ENCODE results near the gene DOCK2. TPM values are rescaled to one million over a fixed set of nuclear protein-coding genes. Genes with fewer than 3 reads are reported as not detected.

DOCK2 gene
- total RNA-seq, 2 experiments from 2014 or later = 161 to 205 TPM

DNA sequence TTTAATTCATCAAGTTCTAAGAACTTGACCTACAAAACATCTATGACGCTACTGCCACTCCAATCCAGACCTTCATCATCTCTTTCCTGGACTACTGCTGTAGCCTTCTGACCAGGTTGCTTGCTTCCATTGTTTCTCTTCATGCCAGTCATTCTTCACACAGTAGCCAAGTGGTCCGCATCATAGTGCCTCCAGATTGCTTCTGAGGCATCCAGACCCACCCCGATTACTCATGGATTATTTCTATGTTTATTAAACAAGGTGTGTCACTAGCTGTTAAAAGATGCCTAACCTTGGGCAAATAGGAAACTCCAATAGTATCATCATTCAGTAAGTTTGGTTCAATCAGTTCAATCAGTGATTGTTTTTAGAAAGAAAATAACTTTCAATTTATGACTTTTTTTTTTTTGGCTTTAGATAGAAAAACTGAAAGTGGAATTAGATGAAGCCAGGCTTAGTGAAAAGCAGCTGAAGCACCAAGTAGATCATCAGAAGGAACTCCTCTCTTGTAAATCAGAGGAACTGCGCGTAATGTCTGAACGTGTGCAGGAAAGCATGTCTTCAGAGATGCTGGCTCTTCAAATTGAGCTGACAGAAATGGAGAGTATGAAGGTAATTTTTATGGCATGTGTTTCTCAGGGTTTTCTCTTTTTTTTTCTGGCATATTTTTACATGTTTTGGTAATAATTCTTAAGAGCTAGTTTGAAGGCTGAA, 44.0 kb upstream of the DOCK2 start:
- Histone ChIP-seq H3K36me3 (ENCODE audit: insufficient read depth, low read length) (peaks cover 97% of the 10 kb centered on the region), H3K79me2 (ENCODE audit: insufficient read depth, low read depth, low read length) (peaks cover 2% of the 10 kb centered on the region; the same call in 1 of the 2 replicates), H3K27ac (ENCODE audit: low read depth, low read length, poor library complexity, severe bottlenecking) (no peak overlapping the region), H2AFZ (ENCODE audit: low read length) (no peak overlapping the region), H3K4me1 (ENCODE audit: insufficient read depth, low read length, poor library complexity, severe bottlenecking) (no peaks in the 10 kb centered on the region), H3K4me3 (ENCODE audit: low read depth, low read length, poor library complexity, severe bottlenecking) (no peak overlapping the region), H3K4me2 (ENCODE audit: low read length) (no peak overlapping the region), H4K20me1 (ENCODE audit: insufficient read depth, low read length) (no peaks in the 10 kb centered on the region), H3K9me3 (ENCODE audit: low read length) (no peaks in the 10 kb centered on the region), H3K9me2 (ENCODE audit: insufficient read depth, low read length) (no peaks in the 10 kb centered on the region)
- POLR2A ChIA-PET = interaction anchor here (0.7 to 1.6 kb wide), 2 partner anchors 11 to 91 kb away, joined by 3 to 5 read pairs; no protein-coding TSS in a partner anchor
- intact Hi-C loops (cut with micrococcal nuclease; ENCODE audit: unreplicated experiment) = no loop called here
- TF ChIP-seq, protein P1, sequence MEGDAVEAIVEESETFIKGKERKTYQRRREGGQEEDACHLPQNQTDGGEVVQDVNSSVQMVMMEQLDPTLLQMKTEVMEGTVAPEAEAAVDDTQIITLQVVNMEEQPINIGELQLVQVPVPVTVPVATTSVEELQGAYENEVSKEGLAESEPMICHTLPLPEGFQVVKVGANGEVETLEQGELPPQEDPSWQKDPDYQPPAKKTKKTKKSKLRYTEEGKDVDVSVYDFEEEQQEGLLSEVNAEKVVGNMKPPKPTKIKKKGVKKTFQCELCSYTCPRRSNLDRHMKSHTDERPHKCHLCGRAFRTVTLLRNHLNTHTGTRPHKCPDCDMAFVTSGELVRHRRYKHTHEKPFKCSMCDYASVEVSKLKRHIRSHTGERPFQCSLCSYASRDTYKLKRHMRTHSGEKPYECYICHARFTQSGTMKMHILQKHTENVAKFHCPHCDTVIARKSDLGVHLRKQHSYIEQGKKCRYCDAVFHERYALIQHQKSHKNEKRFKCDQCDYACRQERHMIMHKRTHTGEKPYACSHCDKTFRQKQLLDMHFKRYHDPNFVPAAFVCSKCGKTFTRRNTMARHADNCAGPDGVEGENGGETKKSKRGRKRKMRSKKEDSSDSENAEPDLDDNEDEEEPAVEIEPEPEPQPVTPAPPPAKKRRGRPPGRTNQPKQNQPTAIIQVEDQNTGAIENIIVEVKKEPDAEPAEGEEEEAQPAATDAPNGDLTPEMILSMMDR (conservative IDR thresholded peaks at IDR 0.05; ENCODE audit: low read length) = no peak
- TF ChIP-seq EZH2phosphoT487 (IDR thresholded peaks at IDR 0.05; ENCODE audit: borderline replicate concordance, low read depth, low read length) = no peak
- no peak for DNase-seq (ENCODE audit: low spot score)
- no TSS peak for BruUV-seq (replicated peaks)
- CTCF ChIA-PET (ENCODE audit: unreplicated experiment) = no interaction called here

DNA sequence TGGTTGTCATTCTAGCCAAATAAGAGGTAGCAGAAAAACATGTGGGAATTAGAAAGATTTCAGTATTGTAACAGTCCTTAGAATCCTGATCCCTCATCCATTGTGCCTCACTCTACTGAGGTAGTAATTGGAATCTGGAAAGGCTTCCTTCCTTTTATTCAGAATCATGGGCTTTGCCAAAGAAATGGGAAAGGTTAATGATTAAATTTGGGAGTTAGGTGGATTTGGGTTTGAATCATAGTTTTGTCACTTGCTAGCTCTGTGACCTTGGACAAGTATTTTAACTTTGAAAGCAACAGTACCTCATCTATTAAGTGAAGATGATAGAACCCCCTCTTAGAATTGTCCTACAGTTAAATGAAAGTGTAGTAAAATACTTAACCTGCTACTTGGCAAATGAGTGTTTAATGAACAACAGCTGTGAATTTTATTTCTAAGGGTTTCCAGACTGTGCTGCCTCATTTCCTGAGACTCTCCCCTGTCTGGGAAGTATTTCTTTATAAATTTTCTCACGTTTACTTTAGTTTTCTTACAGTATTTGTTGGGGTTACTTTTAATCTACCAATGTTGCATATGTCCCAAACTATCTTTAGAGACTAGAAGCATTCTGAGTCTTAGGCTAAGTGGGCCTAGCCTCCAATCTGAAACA, 41.8 kb upstream of the DOCK2 start:
- Histone ChIP-seq H3K4me1 (ENCODE audit: insufficient read depth, low read length, poor library complexity, severe bottlenecking) (no peaks in the 10 kb centered on the region), H3K4me2 (ENCODE audit: low read length) (no peak overlapping the region), H3K36me3 (ENCODE audit: insufficient read depth, low read length) (peaks cover 97% of the 10 kb centered on the region), H4K20me1 (ENCODE audit: insufficient read depth, low read length) (no peaks in the 10 kb centered on the region), H3K27ac (ENCODE audit: low read depth, low read length, poor library complexity, severe bottlenecking) (no peak overlapping the region), H2AFZ (ENCODE audit: low read length) (no peak overlapping the region), H3K9me3 (ENCODE audit: low read length) (no peaks in the 10 kb centered on the region), H3K79me2 (ENCODE audit: insufficient read depth, low read depth, low read length) (no peaks in the 10 kb centered on the region), H3K9me2 (ENCODE audit: insufficient read depth, low read length) (no peaks in the 10 kb centered on the region), H3K4me3 (ENCODE audit: low read depth, low read length, poor library complexity, severe bottlenecking) (no peak overlapping the region)
- intact Hi-C loops (cut with micrococcal nuclease; ENCODE audit: unreplicated experiment) = no loop called here
- CTCF ChIA-PET (ENCODE audit: unreplicated experiment) = no interaction called here
- DNase-seq (ENCODE audit: low spot score) = no peak
- no TSS peak for BruUV-seq (replicated peaks)
- POLR2A ChIA-PET = interaction anchor here (0.6 to 0.7 kb wide), 2 partner anchors 12 to 138 kb away, joined by 3 read pairs; partner anchors contain the start of gene SPDL1
- TF ChIP-seq, protein P1 (conservative IDR thresholded peaks at IDR 0.05; ENCODE audit: low read length) = no peak
- TF ChIP-seq EZH2phosphoT487 (IDR thresholded peaks at IDR 0.05; ENCODE audit: borderline replicate concordance, low read depth, low read length) = no peak

DNA sequence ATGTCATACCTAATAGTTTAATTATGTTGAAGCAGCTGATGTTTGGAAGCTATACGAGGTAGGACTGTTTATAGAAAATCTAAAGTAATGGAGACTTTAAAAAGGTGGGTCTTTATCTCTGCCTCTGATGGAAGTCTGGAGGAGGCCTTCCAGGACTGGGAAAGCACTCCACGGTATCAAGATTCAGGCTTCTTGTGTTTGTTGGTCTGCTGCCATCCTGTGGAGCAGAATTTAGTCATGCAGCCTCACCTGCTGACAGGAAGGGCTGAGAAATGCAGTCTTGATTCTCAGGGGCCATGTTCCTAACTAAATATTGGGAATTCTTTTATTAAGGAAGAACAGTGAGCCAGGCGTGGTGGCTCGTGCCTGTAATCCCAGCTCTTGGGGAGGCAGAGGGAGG, 37.6 kb upstream of the DOCK2 start:
- no peaks in the 10 kb centered on the region for H4K20me1 ChIP-seq (ENCODE audit: insufficient read depth, low read length)
- no peak overlapping the region for H3K4me3 ChIP-seq (ENCODE audit: low read depth, low read length, poor library complexity, severe bottlenecking)
- ChIA-PET CTCF (ENCODE audit: unreplicated experiment) (no interaction called here), POLR2A (interaction anchor here (1.5 kb wide), 1 partner anchor 14 kb away, joined by 4 read pairs; no protein-coding TSS in a partner anchor)
- TF ChIP-seq, protein P1 (conservative IDR thresholded peaks at IDR 0.05; ENCODE audit: low read length) = no peak
- no peak for TF ChIP-seq EZH2phosphoT487 (IDR thresholded peaks at IDR 0.05; ENCODE audit: borderline replicate concordance, low read depth, low read length)
- no peaks in the 10 kb centered on the region for H3K4me1 ChIP-seq (ENCODE audit: insufficient read depth, low read length, poor library complexity, severe bottlenecking)
- no peaks in the 10 kb centered on the region for H3K9me2 ChIP-seq (ENCODE audit: insufficient read depth, low read length)
- no peak for DNase-seq (ENCODE audit: low spot score)
- H3K27ac ChIP-seq (ENCODE audit: low read depth, low read length, poor library complexity, severe bottlenecking) = no peak overlapping the region
- no peak overlapping the region for H3K4me2 ChIP-seq (ENCODE audit: low read length)
- H3K9me3 ChIP-seq (ENCODE audit: low read length) = no peaks in the 10 kb centered on the region
- BruUV-seq (replicated peaks) = no TSS peak
- peaks cover 99% of the 10 kb centered on the region for H3K36me3 ChIP-seq (ENCODE audit: insufficient read depth, low read length)
- intact Hi-C loops (cut with micrococcal nuclease; ENCODE audit: unreplicated experiment) = no loop called here
- H2AFZ ChIP-seq (ENCODE audit: low read length) = no peak overlapping the region
- no peaks in the 10 kb centered on the region for H3K79me2 ChIP-seq (ENCODE audit: insufficient read depth, low read depth, low read length)

Measured in OCI-LY7 (cell line).